Neural cell (in vitro differentiated cells): ENCODE results near the gene SALL2. TPM values are rescaled to one million over a fixed set of nuclear protein-coding genes. Genes with fewer than 3 reads are reported as not detected.

Experiments
- H2AFZ ChIP-seq: fragments of 200-600, 300-800 bp; sonication (generic), shearing (Covaris generic); 2 replicates; pipeline ENCODE4 v1.6.0; 2014; ENCODE audit warnings: low read depth, mild to moderate bottlenecking, antibody characterized with exemption, low read length, moderate library complexity
- H3F3A ChIP-seq: fragments of 200-600 bp; shearing (Covaris generic); 2 replicates; pipeline ENCODE4 v1.6.1; 2016; ENCODE audit warnings: mild to moderate bottlenecking, moderate library complexity, mixed read lengths, antibody characterized with exemption, low read length; ENCODE audit not compliant: insufficient read depth, poor library complexity, severe bottlenecking
- H3K27ac ChIP-seq: fragments of 200-600, 300-800 bp; sonication (generic), shearing (Covaris generic); 2 replicates; pipeline ENCODE4 v1.5.1; 2014; ENCODE audit warnings: mild to moderate bottlenecking, low read length, moderate library complexity
- H3K27me3 ChIP-seq: fragments of 300-800, 200-600 bp; sonication (generic), shearing (Covaris generic); 2 replicates; pipeline ENCODE4 v1.6.0; 2014; ENCODE audit warnings: mild to moderate bottlenecking, low read depth, low read length, moderate library complexity; ENCODE audit not compliant: insufficient read depth
- H3K36me3 ChIP-seq: fragments of 300-800, 200-600 bp; sonication (generic), shearing (Covaris generic); 2 replicates; pipeline ENCODE4 v1.5.1; 2014; ENCODE audit warnings: mild to moderate bottlenecking, antibody characterized with exemption, low read length, moderate library complexity; ENCODE audit not compliant: insufficient read depth
- H3K4me2 ChIP-seq: fragments of 300-800, 200-600 bp; sonication (generic), shearing (Covaris generic); 2 replicates; pipeline ENCODE4 v1.6.0; 2014; ENCODE audit warnings: mild to moderate bottlenecking, low read length
- H3K4me3 ChIP-seq: fragments of 300-800, 200-600 bp; sonication (generic), shearing (Covaris generic); 2 replicates; pipeline ENCODE4 v1.5.1; 2014; ENCODE audit warnings: mild to moderate bottlenecking, low read length, moderate library complexity
- H3K79me2 ChIP-seq: fragments of 200-600 bp; shearing (Covaris generic); replicated peaks from 2 replicates; pipeline ENCODE4 v1.6.0; 2014; ENCODE audit warnings: mild to moderate bottlenecking, low read length, moderate library complexity; ENCODE audit not compliant: insufficient read depth
- H3K9ac ChIP-seq: fragments of 300-800, 200-600 bp; sonication (generic), shearing (Covaris generic); 2 replicates; pipeline ENCODE4 v1.6.1; 2016; ENCODE audit warnings: mild to moderate bottlenecking, low read length, mixed read lengths
- H3K9me2 ChIP-seq: fragments of 200-600 bp; shearing (Covaris generic); 2 replicates; pipeline ENCODE4 v1.6.1; 2016; ENCODE audit warnings: mild to moderate bottlenecking, low read length, mixed read lengths; ENCODE audit not compliant: insufficient read depth
- H3K9me3 ChIP-seq: fragments of 200-600, 300-800 bp; sonication (generic), shearing (Covaris generic); 2 replicates; pipeline ENCODE4 v1.6.1; 2016; ENCODE audit warnings: mild to moderate bottlenecking, mixed run types, low read length, moderate library complexity, mixed read lengths
- H4K20me1 ChIP-seq: fragments of 200-600 bp; shearing (Covaris generic); 2 replicates; pipeline ENCODE4 v1.6.1; 2016; ENCODE audit warnings: mild to moderate bottlenecking, mixed run types; ENCODE audit not compliant: insufficient read depth
- CTCF ChIP-seq: fragments of 450-650 bp; IDR thresholded peaks from 2 replicates; pipeline ENCODE4 v1.5.1; 2014; ENCODE audit warnings: antibody characterized with exemption, mild to moderate bottlenecking, moderate library complexity; ENCODE audit not compliant: poor library complexity, severe bottlenecking
- EP300 ChIP-seq: fragments of 450-650 bp; conservative IDR thresholded peaks from 2 replicates; pipeline ENCODE4 v1.6.1; 2014; ENCODE audit warnings: antibody characterized with exemption, mild to moderate bottlenecking, moderate library complexity; ENCODE audit not compliant: poor library complexity, severe bottlenecking
- EZH2 ChIP-seq: fragments of 200-600, 300-800 bp; shearing (Covaris generic), sonication (generic); IDR thresholded peaks from 2 replicates; pipeline ENCODE4 v1.6.1; 2014; ENCODE audit warnings: antibody characterized with exemption, low read length, borderline replicate concordance, mild to moderate bottlenecking; ENCODE audit not compliant: insufficient read depth, poor library complexity, severe bottlenecking
- MXI1 ChIP-seq: fragments of 450-650 bp; conservative IDR thresholded peaks from 2 replicates; pipeline ENCODE4 v1.6.1; 2014; ENCODE audit warnings: antibody characterized with exemption, mild to moderate bottlenecking; ENCODE audit not compliant: poor library complexity, severe bottlenecking
- POLR2AphosphoS5 ChIP-seq: IDR thresholded peaks from 2 replicates; pipeline ENCODE4 v1.6.1; 2012
- RAD21 ChIP-seq: fragments of 450-650 bp; conservative IDR thresholded peaks from 2 replicates; pipeline ENCODE4 v1.6.1; 2014; ENCODE audit warnings: antibody characterized with exemption, mild to moderate bottlenecking, moderate library complexity
- REST ChIP-seq: IDR thresholded peaks from 2 replicates; pipeline ENCODE4 v1.6.1; 2012; ENCODE audit warnings: borderline replicate concordance
- SMC3 ChIP-seq: fragments of 450-650 bp; conservative IDR thresholded peaks from 2 replicates; pipeline ENCODE4 v1.6.1; 2014; ENCODE audit warnings: antibody characterized with exemption, mild to moderate bottlenecking, moderate library complexity; ENCODE audit not compliant: poor library complexity
- TAF1 ChIP-seq: IDR thresholded peaks from 2 replicates; pipeline ENCODE4 v1.6.1; 2012; ENCODE audit warnings: low read depth
- polyA plus RNA-seq: library from polyadenylated mRNA; depleted of rRNA; stranded (reverse); fragments of >200 nt; gene quantifications from 2 replicates; pipeline ENCODE4 v1.2.3, GENCODE V29; 2014

Gene SALL2
- polyA plus RNA-seq, 1 donor from 2014 or later = 23.6 TPM

- Histone ChIP-seq H3K9me2 (no peaks in the 10 kb centered on the region), H3K27me3 (no peaks in the 10 kb centered on the region), H3K9ac (no peak overlapping the region), H3K79me2 (peaks cover 34% of the 10 kb centered on the region), H3K9me3 (no peaks in the 10 kb centered on the region), H3K36me3 (peaks cover 4% of the 10 kb centered on the region), H3K4me3 (no peak overlapping the region), H3K4me2 (no peak overlapping the region), H2AFZ (no peak overlapping the region), H3K27ac (no peak overlapping the region), H4K20me1 (no peaks in the 10 kb centered on the region), H3F3A (no peaks in the 10 kb centered on the region)
- TF ChIP-seq REST (no peak), EP300 (no peak), EZH2 (no peak), SMC3 (no peak), TAF1 (no peak), MXI1 (no peak), POLR2AphosphoS5 (no peak), RAD21 (no peak), CTCF (no peak)
Measured at GRCh38 chr14:21505012-21505553, 21.1 kb downstream of the SALL2 start.

- Histone ChIP-seq H3F3A (no peaks in the 10 kb centered on the region), H3K27ac (no peak overlapping the region), H3K36me3 (peaks cover 4% of the 10 kb centered on the region), H2AFZ (no peak overlapping the region), H3K9me3 (no peaks in the 10 kb centered on the region), H4K20me1 (no peaks in the 10 kb centered on the region), H3K9ac (no peak overlapping the region), H3K4me2 (no peak overlapping the region), H3K27me3 (no peaks in the 10 kb centered on the region), H3K79me2 (peaks cover 20% of the 10 kb centered on the region), H3K4me3 (no peak overlapping the region), H3K9me2 (no peaks in the 10 kb centered on the region)
- TF ChIP-seq REST (no peak), EP300 (no peak), TAF1 (no peak), POLR2AphosphoS5 (peak; percentile 7), CTCF (no peak), SMC3 (no peak)
Measured at GRCh38 chr14:21503376-21503775, 22.8 kb downstream of the SALL2 start.
